DOHH2 (cell line): ENCODE measurements around the gene NHSL2.

Source experiments
- H3F3A ChIP-seq: fragments of 200-600 bp; sonication (generic), shearing (Covaris generic); 2 replicates; pipeline ENCODE4 v1.6.0; 2016; ENCODE audit warnings: antibody characterized with exemption, mild to moderate bottlenecking; ENCODE audit not compliant: control insufficient read depth, insufficient read depth
- H3K27ac ChIP-seq: fragments of 200-600 bp; sonication (generic); 2 replicates; pipeline ENCODE4 v1.5.1; 2014; ENCODE audit warnings: low read depth, mild to moderate bottlenecking, low read length, moderate library complexity
- H3K27me3 ChIP-seq: fragments of 200-600 bp; sonication (generic); 2 replicates; pipeline ENCODE4 v1.6.1; 2014; ENCODE audit warnings: mild to moderate bottlenecking, low read length, mixed read lengths; ENCODE audit not compliant: control insufficient read depth
- H3K36me3 ChIP-seq: fragments of 200-600 bp; sonication (generic); 2 replicates; pipeline ENCODE4 v1.6.1; 2014; ENCODE audit warnings: mild to moderate bottlenecking, low read length, moderate library complexity, mixed read lengths; ENCODE audit not compliant: control insufficient read depth
- H3K4me1 ChIP-seq: fragments of 200-600 bp; sonication (generic); 2 replicates; pipeline ENCODE4 v1.6.1; 2014; ENCODE audit warnings: mild to moderate bottlenecking, low read length, mixed read lengths; ENCODE audit not compliant: control insufficient read depth
- H3K4me2 ChIP-seq: fragments of 200-600 bp; sonication (generic); 2 replicates; pipeline ENCODE4 v1.6.0; 2014; ENCODE audit warnings: mild to moderate bottlenecking, low read length, moderate library complexity
- H3K4me3 ChIP-seq: fragments of 200-600 bp; sonication (generic); 2 replicates; pipeline ENCODE4 v1.5.1; 2014; ENCODE audit warnings: mild to moderate bottlenecking, low read length, mixed read lengths
- H3K79me2 ChIP-seq: fragments of 200-600 bp; sonication (generic); 2 replicates; pipeline ENCODE4 v1.6.1; 2014; ENCODE audit warnings: mild to moderate bottlenecking, low read length, mixed read lengths; ENCODE audit not compliant: control insufficient read depth
- H3K9me2 ChIP-seq: fragments of 200-600 bp; sonication (generic); replicated peaks from 2 replicates; pipeline ENCODE4 v1.6.1; 2014; ENCODE audit warnings: mild to moderate bottlenecking, low read length, mixed read lengths; ENCODE audit not compliant: control insufficient read depth
- H3K9me3 ChIP-seq: fragments of 200-600 bp; sonication (generic); 2 replicates; pipeline ENCODE4 v1.6.1; 2014; ENCODE audit warnings: antibody characterized with exemption, low read length, mixed read lengths; ENCODE audit not compliant: control insufficient read depth, insufficient read depth
- H4K20me1 ChIP-seq: fragments of 200-600 bp; sonication (generic); 2 replicates; pipeline ENCODE4 v1.6.0; 2014; ENCODE audit warnings: low read depth, mild to moderate bottlenecking, antibody characterized with exemption, low read length, moderate library complexity; ENCODE audit not compliant: control insufficient read depth, insufficient read depth
- CTCF ChIP-seq: fragments of 200-600 bp; sonication (generic); IDR thresholded peaks from one replicate; pipeline ENCODE4 v1.5.1; 2014; ENCODE audit warnings: antibody characterized with exemption, mild to moderate bottlenecking, low read depth, low read length; ENCODE audit not compliant: poor library complexity, severe bottlenecking
- EZH2phosphoT487 ChIP-seq: fragments of 200-600 bp; sonication (generic); IDR thresholded peaks from 2 replicates; pipeline ENCODE4 v1.6.1; 2017; ENCODE audit warnings: borderline replicate concordance, mild to moderate bottlenecking, antibody characterized with exemption, low read length, moderate library complexity, mixed read lengths

The NHSL2 gene

GRCh38 chrX:72048510-72049455, 138.1 kb downstream of the NHSL2 start:
- Histone ChIP-seq H3F3A (no peaks in the 10 kb centered on the region), H3K4me1 (no peaks in the 10 kb centered on the region), H3K27ac (no peak overlapping the region), H3K27me3 (no peaks in the 10 kb centered on the region), H3K4me3 (no peak overlapping the region), H3K79me2 (no peaks in the 10 kb centered on the region), H3K36me3 (no peaks in the 10 kb centered on the region), H3K9me3 (no peaks in the 10 kb centered on the region), H4K20me1 (no peaks in the 10 kb centered on the region), H3K9me2 (no peaks in the 10 kb centered on the region), H3K4me2 (no peak overlapping the region)
- no peak for TF ChIP-seq CTCF
- TF ChIP-seq EZH2phosphoT487, result no peak

GRCh38 chrX:72050011-72050410, 139.4 kb downstream of the NHSL2 start:
- H3K27me3 ChIP-seq, result no peaks in the 10 kb centered on the region
- H3K9me2 ChIP-seq, result no peaks in the 10 kb centered on the region
- TF ChIP-seq EZH2phosphoT487 (no peak), CTCF (no peak)
- H4K20me1 ChIP-seq, result no peaks in the 10 kb centered on the region
- H3K27ac ChIP-seq, result no peak overlapping the region
- no peaks in the 10 kb centered on the region for H3K36me3 ChIP-seq
- no peak overlapping the region for H3K4me3 ChIP-seq
- H3K79me2 ChIP-seq, result no peaks in the 10 kb centered on the region
- no peaks in the 10 kb centered on the region for H3F3A ChIP-seq
- no peaks in the 10 kb centered on the region for H3K9me3 ChIP-seq
- H3K4me1 ChIP-seq, result no peaks in the 10 kb centered on the region
- no peak overlapping the region for H3K4me2 ChIP-seq

GRCh38 chrX:72051589-72051988, 140.9 kb downstream of the NHSL2 start:
- Histone ChIP-seq H3K27me3 (no peaks in the 10 kb centered on the region), H3K27ac (no peak overlapping the region), H3K4me2 (no peak overlapping the region), H3K79me2 (no peaks in the 10 kb centered on the region), H3K9me3 (no peaks in the 10 kb centered on the region), H3K36me3 (no peaks in the 10 kb centered on the region), H3K4me1 (no peaks in the 10 kb centered on the region), H4K20me1 (no peaks in the 10 kb centered on the region), H3F3A (no peaks in the 10 kb centered on the region), H3K4me3 (no peak overlapping the region), H3K9me2 (no peaks in the 10 kb centered on the region)
- no peak for TF ChIP-seq CTCF
- TF ChIP-seq EZH2phosphoT487, result no peak
